Measurements from ENCODE around the gene GTF2I.

DNA sequence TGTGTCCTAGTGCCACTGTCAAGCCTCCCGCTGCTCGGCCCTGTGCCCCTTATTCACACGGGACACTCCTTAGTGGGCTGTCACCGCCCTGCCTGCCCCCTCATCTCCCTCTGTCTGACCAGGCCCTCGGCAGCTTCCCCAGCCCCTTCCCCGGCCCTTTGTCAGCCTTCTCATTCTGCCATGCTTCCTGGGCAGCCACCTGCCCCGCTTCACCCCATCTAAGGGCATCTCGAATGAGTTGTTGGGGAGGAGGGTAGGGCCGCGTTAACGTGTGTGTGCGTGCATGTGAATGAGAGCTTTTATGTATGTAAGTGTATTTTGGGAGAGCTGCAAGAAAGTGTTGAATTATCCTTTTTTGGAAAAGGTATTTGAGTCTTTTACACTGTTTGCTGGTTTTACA is 49.7 kb downstream of the GTF2I start:
- TF ChIP-seq BCL11A (IDR thresholded peaks at IDR 0.05; ENCODE audit: low read depth, low read length) (no peak), NFYB (IDR thresholded peaks at IDR 0.05; ENCODE audit: insufficient read depth, low read depth, low read length) (no peak), YBX1 (IDR thresholded peaks at IDR 0.05) (no peak), JUNB (IDR thresholded peaks at IDR 0.05) (no peak), TCF12 (IDR thresholded peaks at IDR 0.05; ENCODE audit: low read depth, low read length) (no peak), BMI1 (IDR thresholded peaks at IDR 0.05; ENCODE audit: borderline replicate concordance) (no peak), ZNF274 (IDR thresholded peaks at IDR 0.05; ENCODE audit: insufficient read depth, insufficient read length) (no peak)
- TF ChIP-seq, protein P1, sequence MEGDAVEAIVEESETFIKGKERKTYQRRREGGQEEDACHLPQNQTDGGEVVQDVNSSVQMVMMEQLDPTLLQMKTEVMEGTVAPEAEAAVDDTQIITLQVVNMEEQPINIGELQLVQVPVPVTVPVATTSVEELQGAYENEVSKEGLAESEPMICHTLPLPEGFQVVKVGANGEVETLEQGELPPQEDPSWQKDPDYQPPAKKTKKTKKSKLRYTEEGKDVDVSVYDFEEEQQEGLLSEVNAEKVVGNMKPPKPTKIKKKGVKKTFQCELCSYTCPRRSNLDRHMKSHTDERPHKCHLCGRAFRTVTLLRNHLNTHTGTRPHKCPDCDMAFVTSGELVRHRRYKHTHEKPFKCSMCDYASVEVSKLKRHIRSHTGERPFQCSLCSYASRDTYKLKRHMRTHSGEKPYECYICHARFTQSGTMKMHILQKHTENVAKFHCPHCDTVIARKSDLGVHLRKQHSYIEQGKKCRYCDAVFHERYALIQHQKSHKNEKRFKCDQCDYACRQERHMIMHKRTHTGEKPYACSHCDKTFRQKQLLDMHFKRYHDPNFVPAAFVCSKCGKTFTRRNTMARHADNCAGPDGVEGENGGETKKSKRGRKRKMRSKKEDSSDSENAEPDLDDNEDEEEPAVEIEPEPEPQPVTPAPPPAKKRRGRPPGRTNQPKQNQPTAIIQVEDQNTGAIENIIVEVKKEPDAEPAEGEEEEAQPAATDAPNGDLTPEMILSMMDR (IDR thresholded peaks at IDR 0.05 in 2 of 3, conservative IDR thresholded peaks at IDR 0.05 in 1 of 3; ENCODE audit: control insufficient read depth in 2 of 3, extremely low read depth in 1 of 3, insufficient read depth in 1 of 3, low read depth in 3 of 3, low read length in 3 of 3): no peak
- TF ChIP-seq, protein P2, sequence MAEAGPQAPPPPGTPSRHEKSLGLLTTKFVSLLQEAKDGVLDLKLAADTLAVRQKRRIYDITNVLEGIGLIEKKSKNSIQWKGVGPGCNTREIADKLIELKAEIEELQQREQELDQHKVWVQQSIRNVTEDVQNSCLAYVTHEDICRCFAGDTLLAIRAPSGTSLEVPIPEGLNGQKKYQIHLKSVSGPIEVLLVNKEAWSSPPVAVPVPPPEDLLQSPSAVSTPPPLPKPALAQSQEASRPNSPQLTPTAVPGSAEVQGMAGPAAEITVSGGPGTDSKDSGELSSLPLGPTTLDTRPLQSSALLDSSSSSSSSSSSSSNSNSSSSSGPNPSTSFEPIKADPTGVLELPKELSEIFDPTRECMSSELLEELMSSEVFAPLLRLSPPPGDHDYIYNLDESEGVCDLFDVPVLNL (IDR thresholded peaks at IDR 0.05; ENCODE audit: low read depth, low read length): no peak
